Effector memory CD8-positive, alpha-beta T cell (primary cell): Measurements from ENCODE around the gene VIPR1.

ENCODE experiments used
- ATAC-seq: fragments of 150-1000 bp; cut with Tn5 transposase; replicated peaks from 2 replicates; pipeline ENCODE4 v1.10.0; 2021; ENCODE audit warnings: mild to moderate bottlenecking, moderate library complexity
- DNase-seq, 3 experiments: peaks; one replicate each; pipeline ENCODE4 v3.0.0; 2021
- H3K27ac Mint-ChIP-seq, 2 donors: one replicate each; pipeline ENCODE4 v1.8.0; 2022; ENCODE audit warnings: mild to moderate bottlenecking in 2 of 2, mixed read lengths in 2 of 2, moderate library complexity in 2 of 2
- H3K27me3 Mint-ChIP-seq, 2 donors: one replicate each; pipeline ENCODE4 v1.8.0; 2022; ENCODE audit warnings: mixed read lengths in 2 of 2
- H3K36me3 Mint-ChIP-seq: one replicate; pipeline ENCODE4 v1.8.0; 2022; ENCODE audit warnings: mild to moderate bottlenecking, moderate library complexity, mixed read lengths; ENCODE audit not compliant: insufficient read depth
- H3K4me1 Mint-ChIP-seq, 2 donors: one replicate each; pipeline ENCODE4 v1.8.0; 2022; ENCODE audit warnings: low read depth in 2 of 2, mixed read lengths in 2 of 2
- H3K4me3 Mint-ChIP-seq, 2 donors: one replicate each; pipeline ENCODE4 v1.8.0; 2022; ENCODE audit warnings: mild to moderate bottlenecking in 2 of 2, mixed read lengths in 2 of 2, moderate library complexity in 2 of 2
- H3K9me3 Mint-ChIP-seq, 2 donors: one replicate each; pipeline ENCODE4 v1.8.0; 2022; ENCODE audit warnings: mixed read lengths in 2 of 2

Gene VIPR1

DNA sequence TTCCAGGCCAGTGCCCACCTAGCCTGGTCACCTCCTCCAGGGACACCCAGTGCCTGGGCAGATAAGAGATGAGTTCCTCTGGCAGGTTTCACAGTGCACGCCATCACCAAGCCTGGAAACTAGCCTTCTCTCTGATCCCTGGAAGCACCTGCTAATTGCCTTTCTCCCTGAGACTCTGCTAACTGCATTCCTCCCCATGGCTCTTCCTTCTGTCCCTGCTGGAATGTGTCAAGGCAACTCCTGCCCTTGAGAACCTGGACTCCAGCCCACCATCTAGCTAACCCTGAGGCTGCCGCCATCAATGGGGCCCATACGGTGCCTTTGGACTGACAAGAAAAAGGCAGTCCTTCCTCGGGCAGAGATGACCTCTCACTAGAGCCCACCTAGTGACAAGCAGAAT, 18.5 kb downstream of the VIPR1 start:
- DNase-seq (no peak), ATAC-seq (no peak)
- no peaks in the 10 kb centered on the region for H3K36me3 Mint-ChIP-seq
- peak overlapping the region in 1 of 2 donors; percentile 6 for H3K27ac Mint-ChIP-seq
- H3K27me3 Mint-ChIP-seq = no peaks in the 10 kb centered on the region
- peaks cover 0 to 15% of the 10 kb centered on the region in 2 donors for H3K4me1 Mint-ChIP-seq
- no peaks in the 10 kb centered on the region for H3K9me3 Mint-ChIP-seq
- no peak overlapping the region for H3K4me3 Mint-ChIP-seq

DNA sequence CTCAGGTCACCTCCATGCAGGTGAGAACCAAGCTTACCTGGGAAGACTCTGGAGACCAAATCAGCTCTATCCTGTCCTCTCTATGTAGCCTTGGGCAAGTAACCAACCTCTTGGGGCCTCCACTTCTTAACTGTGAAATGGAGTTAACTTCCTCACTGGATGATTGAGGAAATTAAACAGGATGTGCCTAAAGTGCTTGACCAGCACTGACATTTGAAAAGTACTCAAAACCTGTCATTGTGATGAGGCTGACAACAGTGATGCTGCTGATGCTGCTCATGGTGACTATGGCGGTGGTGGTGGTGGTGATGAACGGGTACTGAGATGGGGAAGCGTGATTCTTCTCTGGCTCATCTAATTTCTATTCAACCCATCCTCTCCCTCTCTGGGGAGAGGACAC, 22.3 kb downstream of the VIPR1 start:
- no peaks in the 10 kb centered on the region for H3K9me3 Mint-ChIP-seq
- peaks cover 4% of the 10 kb centered on the region for H3K36me3 Mint-ChIP-seq
- H3K4me3 Mint-ChIP-seq = no peak overlapping the region
- ATAC-seq = no peak
- H3K27ac Mint-ChIP-seq = peak overlapping the region; percentile 28 to 46
- H3K4me1 Mint-ChIP-seq = peaks cover 20 to 29% of the 10 kb centered on the region in 2 donors
- no peak for DNase-seq
- no peaks in the 10 kb centered on the region for H3K27me3 Mint-ChIP-seq

DNA sequence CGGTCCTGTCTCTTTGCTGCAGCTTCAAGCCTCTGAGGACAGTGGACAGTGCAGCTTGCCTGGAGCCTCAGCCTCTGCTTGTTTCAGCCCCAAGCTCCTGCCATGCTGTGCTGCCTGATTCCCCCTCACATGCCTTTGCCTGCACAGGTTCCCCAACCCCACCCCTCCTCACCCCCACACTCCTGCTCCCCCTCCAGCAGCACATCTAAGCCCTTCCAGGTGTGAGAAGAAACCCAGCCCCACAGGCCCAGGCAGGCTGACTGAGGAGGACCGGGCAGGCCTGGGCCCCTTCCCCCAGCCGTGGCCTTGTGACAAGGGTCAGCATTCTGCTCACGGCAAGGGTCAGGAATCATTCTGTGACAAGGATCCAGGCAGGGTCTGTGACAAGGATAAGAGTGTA, 22.8 kb downstream of the VIPR1 start:
- Mint-ChIP-seq H3K4me1 (peaks cover 25 to 29% of the 10 kb centered on the region in 2 donors), H3K9me3 (peaks cover 0 to 4% of the 10 kb centered on the region in 2 donors), H3K36me3 (peaks cover 4% of the 10 kb centered on the region), H3K27me3 (no peaks in the 10 kb centered on the region), H3K4me3 (no peak overlapping the region), H3K27ac (peak overlapping the region in 1 of 2 donors; percentile 28)
- no peak for DNase-seq
- no peak for ATAC-seq

DNA sequence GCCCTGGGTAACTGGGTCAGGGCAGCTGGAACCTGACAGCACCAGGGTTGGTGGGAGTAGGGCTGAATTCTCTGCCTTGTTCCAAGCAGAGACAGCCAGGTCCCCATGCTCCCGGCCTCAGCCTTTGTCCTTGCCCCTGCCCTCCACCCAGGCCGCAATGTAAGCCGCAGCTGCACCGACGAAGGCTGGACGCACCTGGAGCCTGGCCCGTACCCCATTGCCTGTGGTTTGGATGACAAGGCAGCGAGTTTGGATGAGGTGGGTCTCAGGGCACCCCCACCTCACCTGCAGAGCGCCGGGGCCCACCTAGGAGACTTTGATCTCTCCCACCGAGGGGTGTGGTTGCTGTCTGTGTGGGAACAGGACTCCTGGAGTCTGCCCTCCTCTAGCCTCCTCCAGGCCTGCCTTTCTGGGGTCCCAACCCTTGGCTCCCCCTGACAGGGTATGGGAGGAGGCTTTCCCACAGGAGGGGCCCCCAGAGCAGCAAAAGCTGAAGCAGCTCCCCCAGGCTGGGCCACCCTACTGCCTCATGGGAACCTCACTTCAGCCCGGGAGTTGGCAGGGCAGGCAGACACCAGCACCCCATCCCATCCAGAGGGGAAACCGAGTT, 23.4 kb downstream of the VIPR1 start:
- Mint-ChIP-seq H3K4me1 (peaks cover 27 to 30% of the 10 kb centered on the region in 2 donors), H3K36me3 (peaks cover 4% of the 10 kb centered on the region), H3K27me3 (no peaks in the 10 kb centered on the region), H3K9me3 (peaks cover 0 to 4% of the 10 kb centered on the region in 2 donors), H3K4me3 (no peak overlapping the region), H3K27ac (peak overlapping the region in 1 of 2 donors; percentile 94)
- DNase-seq (no peak), ATAC-seq (no peak)

DNA sequence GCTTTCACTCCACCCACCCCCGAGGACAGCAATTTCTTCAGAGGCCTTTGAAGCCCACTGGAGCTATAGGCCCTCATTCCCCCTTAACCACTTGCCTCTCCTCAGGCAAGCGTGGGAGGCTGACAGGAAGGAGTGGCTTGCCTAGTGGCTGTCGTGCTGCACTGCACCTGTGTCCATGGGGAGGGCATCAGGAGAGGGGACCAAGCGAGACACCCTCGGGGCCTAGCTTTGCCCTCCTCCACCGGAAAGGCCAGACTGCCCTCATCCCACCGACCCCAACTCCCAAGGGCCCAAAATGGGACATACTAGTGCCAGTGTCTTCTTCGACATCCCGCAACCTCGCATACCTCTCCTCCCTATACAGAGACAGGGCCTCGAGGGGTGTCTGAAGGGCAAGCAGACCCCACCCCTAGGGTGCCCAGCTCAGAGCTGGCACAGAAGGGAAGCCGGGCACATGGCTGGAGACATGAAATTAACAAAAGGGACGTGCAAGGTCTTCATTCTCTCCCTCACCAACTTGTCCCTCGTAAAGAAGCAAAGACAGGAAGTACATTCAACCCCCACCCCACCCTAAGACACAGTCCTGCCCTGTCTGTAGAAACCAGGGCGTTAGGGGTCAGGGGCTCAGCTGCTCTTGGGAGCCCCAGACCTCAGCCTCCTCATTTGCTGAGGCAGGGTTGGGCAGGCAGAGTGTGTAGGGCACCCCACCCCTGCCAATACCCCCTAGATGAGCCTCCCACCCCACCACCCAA, 24.3 kb downstream of the VIPR1 start:
- Mint-ChIP-seq H3K4me1 (peaks cover 27 to 37% of the 10 kb centered on the region in 2 donors), H3K4me3 (peak overlapping the region; percentile 51 to 61), H3K27ac (peak overlapping the region in 1 of 2 donors; percentile 94), H3K27me3 (no peaks in the 10 kb centered on the region), H3K9me3 (peaks cover 0 to 4% of the 10 kb centered on the region in 2 donors), H3K36me3 (peaks cover 4% of the 10 kb centered on the region)
- ATAC-seq (peak; percentile 73), DNase-seq (peak in 1 of 3 experiments; percentile 14)

DNA sequence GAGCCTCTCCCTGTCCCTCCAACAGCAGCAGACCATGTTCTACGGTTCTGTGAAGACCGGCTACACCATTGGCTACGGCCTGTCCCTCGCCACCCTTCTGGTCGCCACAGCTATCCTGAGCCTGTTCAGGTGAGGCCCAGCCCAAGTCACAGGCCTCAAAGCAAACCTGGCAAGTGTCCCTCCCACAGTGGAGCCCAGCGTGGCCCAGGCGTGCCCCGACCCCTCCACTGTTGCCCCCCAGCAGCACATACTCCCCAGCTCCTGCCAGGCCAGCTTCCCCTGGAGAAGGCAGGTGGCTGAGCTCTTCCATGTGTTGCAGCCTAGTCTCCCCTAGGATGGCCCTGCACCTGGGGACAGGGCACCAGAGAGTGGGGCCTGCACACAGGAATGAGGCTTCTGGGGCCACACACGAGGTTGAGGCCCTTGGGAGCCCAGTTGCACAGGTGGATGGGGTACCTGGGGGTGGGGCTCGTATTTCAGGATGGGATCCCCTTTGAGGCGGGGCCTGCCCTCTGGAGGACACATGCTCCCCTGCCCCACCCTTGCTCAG, 25.0 kb downstream of the VIPR1 start:
- H3K4me1 Mint-ChIP-seq = peaks cover 27 to 43% of the 10 kb centered on the region in 2 donors
- DNase-seq (no peak), ATAC-seq (no peak)
- H3K27me3 Mint-ChIP-seq = no peaks in the 10 kb centered on the region
- peaks cover 4% of the 10 kb centered on the region for H3K36me3 Mint-ChIP-seq
- H3K27ac Mint-ChIP-seq = peak overlapping the region in 1 of 2 donors; percentile 94
- peak overlapping the region; percentile 51 to 61 for H3K4me3 Mint-ChIP-seq
- H3K9me3 Mint-ChIP-seq = peaks cover 0 to 4% of the 10 kb centered on the region in 2 donors

DNA sequence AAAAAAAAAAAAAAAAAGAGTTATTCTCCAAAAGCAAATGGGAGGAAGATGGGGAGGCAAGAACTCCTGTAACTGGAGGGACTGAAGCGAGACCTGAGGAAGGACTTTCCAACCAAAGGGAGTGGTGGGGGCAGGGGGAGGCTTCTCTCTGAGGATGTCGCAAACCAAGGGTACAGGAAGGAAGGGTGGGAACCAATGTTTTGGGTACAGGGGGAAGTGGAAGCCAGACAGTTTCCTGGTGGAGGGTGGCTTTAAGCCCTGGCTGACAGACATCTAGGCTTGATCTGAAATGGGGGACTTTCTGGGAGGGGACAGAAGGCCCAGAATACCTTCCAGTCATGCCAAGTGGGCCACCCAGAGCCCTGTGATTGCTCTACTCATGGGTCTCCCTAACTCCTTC, 27.0 kb downstream of the VIPR1 start:
- H3K36me3 Mint-ChIP-seq = peaks cover 4% of the 10 kb centered on the region
- no peaks in the 10 kb centered on the region for H3K27me3 Mint-ChIP-seq
- ATAC-seq = peak; percentile 77
- peak overlapping the region; percentile 15 to 65 for H3K27ac Mint-ChIP-seq
- H3K4me3 Mint-ChIP-seq = peak overlapping the region; percentile 1
- peaks cover 27 to 52% of the 10 kb centered on the region in 2 donors for H3K4me1 Mint-ChIP-seq
- peak in 1 of 3 experiments; percentile 6 for DNase-seq
- peaks cover 0 to 4% of the 10 kb centered on the region in 2 donors for H3K9me3 Mint-ChIP-seq

DNA sequence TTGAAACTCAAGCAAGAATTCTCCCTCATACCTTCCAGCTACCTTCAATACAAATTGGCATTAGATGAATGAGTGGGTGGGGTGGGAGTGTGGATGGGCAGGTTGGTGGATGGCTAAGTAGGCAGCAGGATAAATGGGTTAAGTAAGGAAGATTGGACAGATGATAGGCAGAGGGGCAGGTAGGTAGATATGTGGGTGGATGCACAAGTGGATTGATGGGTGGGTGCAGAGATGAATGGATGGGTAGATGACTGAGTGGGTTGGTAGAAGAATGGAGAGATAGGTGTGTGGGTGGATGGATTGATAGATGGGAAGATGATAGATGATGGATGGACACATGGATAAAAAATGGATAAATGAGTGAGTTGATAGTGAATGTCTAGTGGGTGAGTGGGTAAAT, 27.6 kb downstream of the VIPR1 start:
- no peaks in the 10 kb centered on the region for H3K27me3 Mint-ChIP-seq
- H3K36me3 Mint-ChIP-seq = peaks cover 4% of the 10 kb centered on the region
- H3K4me3 Mint-ChIP-seq = peak overlapping the region; percentile 1
- H3K4me1 Mint-ChIP-seq = peaks cover 27 to 54% of the 10 kb centered on the region in 2 donors
- ATAC-seq = no peak
- H3K27ac Mint-ChIP-seq = peak overlapping the region; percentile 15 to 65
- H3K9me3 Mint-ChIP-seq = peaks cover 0 to 4% of the 10 kb centered on the region in 2 donors
- DNase-seq = no peak

DNA sequence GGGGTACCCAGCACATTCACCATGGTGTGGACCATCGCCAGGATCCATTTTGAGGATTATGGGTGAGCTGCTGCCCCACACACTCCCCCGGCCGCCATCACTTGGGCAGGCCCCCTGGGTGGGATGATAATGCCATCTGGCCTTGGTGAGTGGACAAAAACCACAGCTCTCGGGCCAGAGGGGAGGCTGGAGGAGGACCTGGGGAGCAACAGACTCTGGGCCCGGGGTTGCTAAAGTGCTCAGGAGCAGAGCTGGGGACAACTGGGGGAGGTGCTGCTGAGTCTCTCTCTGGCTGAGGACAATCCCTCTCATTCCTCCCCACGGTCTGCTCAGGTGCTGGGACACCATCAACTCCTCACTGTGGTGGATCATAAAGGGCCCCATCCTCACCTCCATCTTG, 29.0 kb downstream of the VIPR1 start:
- peaks cover 27 to 53% of the 10 kb centered on the region in 2 donors for H3K4me1 Mint-ChIP-seq
- peaks cover 0 to 4% of the 10 kb centered on the region in 2 donors for H3K9me3 Mint-ChIP-seq
- ATAC-seq (no peak), DNase-seq (no peak)
- H3K36me3 Mint-ChIP-seq = peaks cover 4% of the 10 kb centered on the region
- H3K27ac Mint-ChIP-seq = peak overlapping the region in 1 of 2 donors; percentile 41
- H3K4me3 Mint-ChIP-seq = no peak overlapping the region
- no peaks in the 10 kb centered on the region for H3K27me3 Mint-ChIP-seq

DNA sequence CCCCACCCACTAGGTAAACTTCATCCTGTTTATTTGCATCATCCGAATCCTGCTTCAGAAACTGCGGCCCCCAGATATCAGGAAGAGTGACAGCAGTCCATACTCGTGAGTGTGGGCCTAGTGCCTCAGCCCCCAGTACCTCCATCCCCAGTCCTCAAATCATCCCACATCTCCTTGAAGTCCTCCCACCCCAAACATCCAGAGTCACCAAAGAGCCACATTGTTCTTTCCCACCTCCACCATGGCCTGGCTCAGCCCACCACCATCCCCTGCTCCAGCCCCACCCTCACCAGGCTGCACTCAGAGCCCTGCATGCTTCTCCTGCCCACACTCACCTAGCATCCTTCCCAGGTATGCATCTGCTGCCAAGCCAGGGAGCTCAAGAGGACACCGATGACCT, 29.8 kb downstream of the VIPR1 start:
- H3K36me3 Mint-ChIP-seq = peaks cover 4% of the 10 kb centered on the region
- ATAC-seq = no peak

DNA sequence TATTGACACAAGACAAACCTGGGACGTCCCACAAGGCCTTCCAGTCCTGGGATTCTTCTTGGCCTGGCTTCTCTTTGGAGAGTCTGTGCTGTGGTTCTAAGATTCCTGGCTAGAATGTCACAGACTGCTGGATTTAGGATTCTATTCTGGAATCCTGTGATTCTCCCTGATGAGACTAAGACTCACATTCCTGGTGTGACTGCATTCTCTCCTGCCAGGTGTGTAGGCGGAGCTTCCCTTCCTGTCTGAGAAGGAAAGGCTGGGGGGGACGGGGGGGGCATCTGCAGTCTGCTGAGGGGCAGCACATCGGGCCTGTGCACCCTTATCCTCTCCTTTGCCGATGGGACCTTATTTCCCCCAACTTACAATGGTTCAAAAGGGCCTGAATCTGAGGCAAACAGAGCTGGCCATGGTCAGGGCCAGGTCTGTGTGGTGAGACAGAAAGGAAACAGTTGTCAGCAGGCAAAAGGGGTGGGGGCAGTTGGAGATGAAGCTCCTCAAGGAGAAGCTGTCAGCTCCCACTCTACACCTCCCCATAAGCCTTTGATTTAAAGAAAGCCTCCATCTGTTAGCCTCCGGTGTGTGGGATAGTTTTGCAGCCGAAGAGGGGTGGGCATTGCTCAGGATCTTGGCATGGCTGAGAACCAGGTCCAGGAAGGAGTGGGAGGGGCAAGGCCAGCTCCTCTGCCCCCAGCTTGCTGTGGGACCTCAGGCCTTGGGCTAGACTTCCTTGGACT, 30.9 kb downstream of the VIPR1 start:
- Mint-ChIP-seq H3K36me3 (peaks cover 3% of the 10 kb centered on the region), H3K27ac (peak overlapping the region in 1 of 2 donors; percentile 18), H3K4me1 (peaks cover 20 to 44% of the 10 kb centered on the region in 2 donors), H3K4me3 (no peak overlapping the region), H3K9me3 (peaks cover 0 to 4% of the 10 kb centered on the region in 2 donors), H3K27me3 (no peaks in the 10 kb centered on the region)
- no peak for DNase-seq
- no peak for ATAC-seq

More for the DNA sequence above, 29.8 kb downstream of the VIPR1 start:
- Mint-ChIP-seq H3K4me3 (no peak overlapping the region), H3K4me1 (peaks cover 22 to 47% of the 10 kb centered on the region in 2 donors), H3K27me3 (no peaks in the 10 kb centered on the region), H3K27ac (peak overlapping the region in 1 of 2 donors; percentile 18), H3K9me3 (peaks cover 0 to 4% of the 10 kb centered on the region in 2 donors)
- no peak for DNase-seq

DNA sequence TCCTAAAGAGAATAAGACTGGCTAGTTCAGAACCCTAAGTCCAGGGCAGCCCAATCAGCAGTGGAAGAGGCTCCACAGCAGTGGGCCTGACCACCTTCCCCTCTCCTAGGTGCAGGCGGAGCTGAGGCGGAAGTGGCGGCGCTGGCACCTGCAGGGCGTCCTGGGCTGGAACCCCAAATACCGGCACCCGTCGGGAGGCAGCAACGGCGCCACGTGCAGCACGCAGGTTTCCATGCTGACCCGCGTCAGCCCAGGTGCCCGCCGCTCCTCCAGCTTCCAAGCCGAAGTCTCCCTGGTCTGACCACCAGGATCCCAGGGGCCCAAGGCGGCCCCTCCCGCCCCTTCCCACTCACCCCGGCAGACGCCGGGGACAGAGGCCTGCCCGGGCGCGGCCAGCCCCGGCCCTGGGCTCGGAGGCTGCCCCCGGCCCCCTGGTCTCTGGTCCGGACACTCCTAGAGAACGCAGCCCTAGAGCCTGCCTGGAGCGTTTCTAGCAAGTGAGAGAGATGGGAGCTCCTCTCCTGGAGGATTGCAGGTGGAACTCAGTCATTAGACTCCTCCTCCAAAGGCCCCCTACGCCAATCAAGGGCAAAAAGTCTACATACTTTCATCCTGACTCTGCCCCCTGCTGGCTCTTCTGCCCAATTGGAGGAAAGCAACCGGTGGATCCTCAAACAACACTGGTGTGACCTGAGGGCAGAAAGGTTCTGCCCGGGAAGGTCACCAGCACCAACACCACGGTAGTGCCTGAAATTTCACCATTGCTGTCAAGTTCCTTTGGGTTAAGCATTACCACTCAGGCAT, 33.7 kb downstream of the VIPR1 start:
- Mint-ChIP-seq H3K4me3 (no peak overlapping the region), H3K36me3 (no peaks in the 10 kb centered on the region), H3K27ac (peak overlapping the region in 1 of 2 donors; percentile 32), H3K4me1 (peaks cover 5 to 30% of the 10 kb centered on the region in 2 donors), H3K9me3 (no peaks in the 10 kb centered on the region), H3K27me3 (no peaks in the 10 kb centered on the region)
- ATAC-seq = peak; percentile 37
- DNase-seq = no peak
